DND-41 (cell line): ENCODE data around the gene MAGI1.

Experiments used
- CTCF ChIP-seq: IDR thresholded peaks from 2 replicates; pipeline ENCODE4 v1.5.1; 2012; ENCODE audit warnings: borderline replicate concordance, low read length, moderate library complexity, mild to moderate bottlenecking; ENCODE audit not compliant: poor library complexity, severe bottlenecking; ENCODE audit errors: extremely low read depth
- EZH2 ChIP-seq: IDR thresholded peaks from 3 replicates; pipeline ENCODE4 v1.6.1; 2012; ENCODE audit warnings: borderline replicate concordance, low read depth, mild to moderate bottlenecking, moderate library complexity, low read length, inconsistent platforms; ENCODE audit not compliant: severe bottlenecking

DNA sequence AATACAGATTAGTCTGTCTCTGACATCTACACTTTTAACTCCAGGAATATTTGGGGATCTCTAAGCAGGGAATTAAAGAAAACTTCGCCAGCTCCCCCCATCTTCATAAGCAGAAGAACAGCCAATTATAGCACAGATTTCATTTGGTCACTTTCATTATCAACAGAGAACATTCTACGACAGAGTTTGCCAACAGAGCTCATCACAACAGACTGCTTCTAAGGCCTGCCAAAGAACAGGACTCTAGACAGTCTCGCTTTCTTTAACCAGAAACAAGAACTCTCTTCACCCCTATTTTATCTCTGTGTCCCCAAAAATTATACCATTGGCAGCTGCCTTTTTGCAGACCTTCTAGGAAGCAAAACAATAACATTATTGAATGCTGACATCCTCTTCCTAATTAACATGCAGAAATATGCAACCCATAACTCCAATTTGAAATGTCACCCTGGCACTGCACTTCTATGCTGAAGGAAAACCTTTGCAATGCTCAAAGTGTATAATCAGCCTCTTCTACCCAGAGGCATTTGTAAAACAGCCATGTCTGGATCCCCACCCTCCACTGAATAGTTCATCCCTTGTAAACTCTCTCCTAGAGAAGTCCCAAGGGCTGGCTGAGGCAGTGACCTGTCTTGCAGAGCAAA, 552.8 kb downstream of the MAGI1 start:
- TF ChIP-seq CTCF = no peak
- TF ChIP-seq EZH2 = no peak
